ENCODE results near the gene TOX3. TPM values are rescaled to one million over a fixed set of nuclear protein-coding genes. Genes with fewer than 3 reads are reported as not detected.

The TOX3 gene
- polyA plus RNA-seq, 1 donor from 2014 or later: 2.3 TPM

GRCh38 chr16:52544703-52545102 is 2.2 kb downstream of the TOX3 start:
- Histone ChIP-seq H3K9ac (ENCODE audit: low read length) (peak overlapping the region; percentile 65), H3K9me2 (ENCODE audit: insufficient read depth, low read length) (no peaks in the 10 kb centered on the region), H3K4me2 (ENCODE audit: low read length) (peak overlapping the region; percentile 57), H3F3A (ENCODE audit: insufficient read depth, low read length, poor library complexity, severe bottlenecking) (no peaks in the 10 kb centered on the region), H3K27me3 (ENCODE audit: insufficient read depth, low read depth, low read length) (peaks cover 6% of the 10 kb centered on the region), H3K4me3 (ENCODE audit: low read length) (peak overlapping the region; percentile 78), H3K27ac (ENCODE audit: low read length) (no peak overlapping the region), H2AFZ (ENCODE audit: low read depth, low read length) (no peak overlapping the region), H3K36me3 (ENCODE audit: insufficient read depth, low read length) (no peaks in the 10 kb centered on the region), H4K20me1 (ENCODE audit: insufficient read depth) (no peaks in the 10 kb centered on the region), H3K9me3 (ENCODE audit: low read length) (no peaks in the 10 kb centered on the region), H3K79me2 (replicated peaks; ENCODE audit: insufficient read depth, low read length) (peaks cover 66% of the 10 kb centered on the region)
- no peak for TF ChIP-seq TAF1 (IDR thresholded peaks at IDR 0.05; ENCODE audit: low read depth)
- TF ChIP-seq POLR2AphosphoS5 (IDR thresholded peaks at IDR 0.05): no peak
- TF ChIP-seq MXI1 (conservative IDR thresholded peaks at IDR 0.05; ENCODE audit: poor library complexity, severe bottlenecking): no peak
- TF ChIP-seq RAD21 (conservative IDR thresholded peaks at IDR 0.05): no peak
- no peak for TF ChIP-seq REST (IDR thresholded peaks at IDR 0.05; ENCODE audit: borderline replicate concordance)
- TF ChIP-seq EZH2 (IDR thresholded peaks at IDR 0.05; ENCODE audit: borderline replicate concordance, insufficient read depth, low read length, poor library complexity, severe bottlenecking): no peak
- no peak for TF ChIP-seq SMC3 (conservative IDR thresholded peaks at IDR 0.05; ENCODE audit: poor library complexity)
- no peak for TF ChIP-seq EP300 (conservative IDR thresholded peaks at IDR 0.05; ENCODE audit: poor library complexity, severe bottlenecking)
- no peak for TF ChIP-seq CTCF (IDR thresholded peaks at IDR 0.05; ENCODE audit: poor library complexity, severe bottlenecking)

GRCh38 chr16:52543654-52544053 is 3.3 kb downstream of the TOX3 start:
- Histone ChIP-seq H4K20me1 (ENCODE audit: insufficient read depth) (no peaks in the 10 kb centered on the region), H3K27me3 (ENCODE audit: insufficient read depth, low read depth, low read length) (peaks cover 6% of the 10 kb centered on the region), H3K9ac (ENCODE audit: low read length) (no peak overlapping the region), H3K9me2 (ENCODE audit: insufficient read depth, low read length) (no peaks in the 10 kb centered on the region), H3K36me3 (ENCODE audit: insufficient read depth, low read length) (no peaks in the 10 kb centered on the region), H3K9me3 (ENCODE audit: low read length) (no peaks in the 10 kb centered on the region), H3K79me2 (replicated peaks; ENCODE audit: insufficient read depth, low read length) (peaks cover 77% of the 10 kb centered on the region), H3K27ac (ENCODE audit: low read length) (no peak overlapping the region), H2AFZ (ENCODE audit: low read depth, low read length) (no peak overlapping the region), H3K4me3 (ENCODE audit: low read length) (peak overlapping the region; percentile 78), H3F3A (ENCODE audit: insufficient read depth, low read length, poor library complexity, severe bottlenecking) (no peaks in the 10 kb centered on the region), H3K4me2 (ENCODE audit: low read length) (peak overlapping the region; percentile 57)
- TF ChIP-seq TAF1 (IDR thresholded peaks at IDR 0.05; ENCODE audit: low read depth) (no peak), EZH2 (IDR thresholded peaks at IDR 0.05; ENCODE audit: borderline replicate concordance, insufficient read depth, low read length, poor library complexity, severe bottlenecking) (no peak), EP300 (conservative IDR thresholded peaks at IDR 0.05; ENCODE audit: poor library complexity, severe bottlenecking) (no peak), REST (IDR thresholded peaks at IDR 0.05; ENCODE audit: borderline replicate concordance) (no peak), RAD21 (conservative IDR thresholded peaks at IDR 0.05) (no peak), POLR2AphosphoS5 (IDR thresholded peaks at IDR 0.05) (no peak), MXI1 (conservative IDR thresholded peaks at IDR 0.05; ENCODE audit: poor library complexity, severe bottlenecking) (no peak), SMC3 (conservative IDR thresholded peaks at IDR 0.05; ENCODE audit: poor library complexity) (no peak), CTCF (IDR thresholded peaks at IDR 0.05; ENCODE audit: poor library complexity, severe bottlenecking) (no peak)
